GM21786 (cell line): ENCODE results near the gene PTPRM.

Experiments
- ATAC-seq: cut with Tn5 transposase; IDR thresholded peaks from one replicate; pipeline ENCODE4 v1.9.1; 2021; ENCODE audit not compliant: unreplicated experiment

PTPRM gene

GRCh38 chr18:7749510-7749981, 182.4 kb downstream of the PTPRM start:
- ATAC-seq: no peak

- no peak for ATAC-seq
Observed at GRCh38 chr18:7750095-7750663, 183.1 kb downstream of the PTPRM start.

DNA sequence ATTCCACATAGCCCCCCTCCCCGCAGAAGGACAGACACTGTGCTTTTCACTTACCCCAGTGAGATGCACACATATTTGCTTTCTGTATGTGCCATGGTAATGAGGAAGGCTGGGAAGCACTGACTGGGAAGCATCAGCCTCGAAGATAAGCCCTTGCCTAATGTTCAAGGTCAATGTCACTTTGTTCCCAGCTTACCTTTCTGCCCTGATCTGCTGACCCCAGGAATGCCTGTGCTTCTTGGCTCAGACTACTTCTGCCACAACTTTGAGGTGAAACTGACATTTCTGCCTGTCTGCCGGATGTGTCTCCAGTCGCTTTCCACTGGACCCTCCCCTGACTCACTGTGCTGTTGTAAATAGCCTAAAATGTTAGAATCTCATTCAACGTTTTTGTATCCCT, 183.8 kb downstream of the PTPRM start:
- ATAC-seq: no peak

DNA sequence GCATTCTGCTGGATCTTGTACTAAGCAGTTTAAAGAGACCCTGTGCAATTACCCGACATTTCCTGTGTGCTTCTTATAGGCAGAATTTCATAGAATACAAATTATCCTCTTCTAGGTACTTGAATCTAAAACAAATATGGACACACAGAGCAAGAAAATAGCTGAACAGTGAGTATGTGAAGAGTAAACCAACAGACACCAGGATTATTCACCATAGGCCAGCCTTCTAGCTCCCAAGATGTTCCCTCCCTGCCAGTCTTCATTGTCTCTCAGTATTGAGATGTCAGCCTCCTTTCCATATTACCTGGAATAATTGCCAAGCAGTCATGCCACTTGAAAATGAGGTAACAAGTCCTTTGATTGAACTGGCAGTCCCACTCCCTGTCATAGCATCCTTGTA, 187.1 kb downstream of the PTPRM start:
- ATAC-seq: no peak

- ATAC-seq: no peak
Observed at GRCh38 chr18:7754725-7755181, 187.6 kb downstream of the PTPRM start.

DNA sequence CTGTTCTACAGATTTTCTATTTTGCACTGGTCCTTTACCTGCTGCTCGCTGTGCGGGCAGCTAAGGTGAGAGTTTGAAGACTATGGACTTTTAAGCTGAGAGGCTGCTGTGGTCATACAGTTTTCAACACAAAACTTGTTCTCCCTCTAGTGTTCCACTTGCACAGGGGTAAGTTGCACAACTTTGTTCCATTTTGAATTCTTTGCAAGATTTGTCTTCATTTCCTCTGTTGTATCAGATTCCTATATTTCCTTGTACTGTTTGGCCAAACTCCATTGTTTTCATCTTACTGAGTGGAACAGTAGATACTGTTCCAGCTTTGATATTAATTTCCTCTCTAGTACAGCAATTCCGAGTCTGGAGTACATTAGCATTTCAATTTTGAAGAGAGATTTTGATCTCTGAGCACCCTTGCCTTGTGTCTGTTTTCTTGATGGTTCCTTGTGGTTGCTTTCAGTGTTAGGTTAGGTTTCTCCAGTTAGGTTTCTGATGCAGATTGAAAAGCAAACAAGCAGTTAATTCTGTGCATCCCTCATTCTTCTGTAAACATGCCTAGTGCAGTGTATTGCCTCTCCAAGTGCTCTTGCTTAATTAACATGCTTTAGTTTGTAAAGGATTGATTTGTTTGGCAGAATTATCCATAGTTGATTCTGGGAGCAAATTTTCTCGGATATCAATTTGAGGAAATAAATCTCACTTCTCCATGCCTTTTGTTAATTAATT, 188.8 kb downstream of the PTPRM start:
- no peak for ATAC-seq

GRCh38 chr18:7757175-7757574, 190.1 kb downstream of the PTPRM start:
- ATAC-seq: no peak

DNA sequence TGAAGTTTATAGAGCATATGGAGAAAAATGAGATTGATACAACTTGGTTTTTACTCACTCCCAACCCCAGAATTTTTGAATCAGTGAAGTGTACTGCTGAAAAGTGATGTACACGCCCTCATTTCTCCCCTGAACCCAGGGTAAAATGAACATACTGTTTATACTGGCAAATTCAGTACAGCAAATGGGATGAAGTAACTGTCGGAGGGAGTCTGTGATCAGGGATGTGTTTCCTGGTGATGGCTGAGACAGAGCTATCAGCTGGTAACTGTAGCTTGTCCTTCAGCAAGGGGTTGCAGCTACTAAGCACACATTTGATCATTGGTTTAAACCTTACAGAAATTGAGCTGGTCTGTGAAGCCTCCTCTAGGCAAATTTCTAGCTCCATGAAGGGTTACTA, 191.6 kb downstream of the PTPRM start:
- no peak for ATAC-seq

GRCh38 chr18:7760967-7761948, 194.1 kb downstream of the PTPRM start:
- no peak for ATAC-seq

DNA sequence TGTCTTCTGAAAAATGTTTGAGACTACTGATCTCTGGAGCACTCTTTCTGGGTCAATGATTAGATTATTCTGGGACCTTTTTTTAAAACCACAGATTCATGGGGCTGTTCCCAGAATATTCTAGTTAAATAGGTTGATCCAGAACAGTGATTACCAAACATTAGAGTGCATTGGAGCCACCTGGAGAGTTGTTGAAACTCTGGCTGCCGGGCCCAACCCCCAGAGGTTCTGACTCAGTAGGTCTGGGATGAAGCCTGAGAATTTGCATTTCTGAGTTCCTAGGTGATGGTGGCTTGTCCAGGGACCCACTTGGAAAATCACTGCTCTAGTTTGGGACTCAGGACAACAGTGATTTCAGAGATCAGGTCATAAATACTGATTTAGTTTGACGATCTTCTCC, 197.3 kb downstream of the PTPRM start:
- ATAC-seq: no peak

DNA sequence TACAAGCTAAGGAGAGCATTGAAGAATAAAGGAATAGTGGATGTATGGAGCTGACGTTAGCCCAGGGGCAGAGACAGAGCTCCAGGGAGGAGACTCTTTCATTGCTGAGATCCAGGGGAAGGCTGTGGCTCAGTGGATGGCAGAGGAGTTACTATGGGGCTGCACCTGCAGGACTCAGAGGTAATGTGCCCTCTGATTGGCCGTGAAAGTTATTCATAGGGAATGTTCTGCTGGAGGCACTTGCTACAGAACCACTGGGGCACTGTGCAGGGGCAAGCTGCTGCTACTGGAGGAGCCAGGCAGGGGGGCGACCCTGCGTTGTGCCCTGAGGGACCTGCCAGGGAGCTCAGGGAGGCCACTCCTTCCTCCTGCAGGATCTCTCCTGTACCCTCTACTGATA, 199.2 kb downstream of the PTPRM start:
- no peak for ATAC-seq

DNA sequence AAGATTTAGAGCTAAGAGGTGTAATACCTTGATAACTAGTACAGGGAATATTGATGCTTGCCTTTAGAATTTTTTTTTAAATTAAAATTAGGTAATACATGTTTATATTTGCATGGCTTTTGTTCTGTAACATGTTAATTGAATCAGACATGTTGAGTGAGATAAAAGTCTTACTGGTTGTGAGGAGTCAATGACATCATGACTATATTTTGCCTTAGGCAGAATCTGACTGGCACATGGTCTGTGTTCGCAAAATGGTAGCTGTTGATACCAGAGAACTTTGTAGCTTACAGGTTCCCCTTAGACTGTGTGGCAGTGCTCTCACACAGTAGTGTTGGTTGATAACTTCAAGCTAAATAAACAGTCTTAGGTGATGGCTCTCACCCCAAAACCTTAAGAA, 199.7 kb downstream of the PTPRM start:
- ATAC-seq: no peak

DNA sequence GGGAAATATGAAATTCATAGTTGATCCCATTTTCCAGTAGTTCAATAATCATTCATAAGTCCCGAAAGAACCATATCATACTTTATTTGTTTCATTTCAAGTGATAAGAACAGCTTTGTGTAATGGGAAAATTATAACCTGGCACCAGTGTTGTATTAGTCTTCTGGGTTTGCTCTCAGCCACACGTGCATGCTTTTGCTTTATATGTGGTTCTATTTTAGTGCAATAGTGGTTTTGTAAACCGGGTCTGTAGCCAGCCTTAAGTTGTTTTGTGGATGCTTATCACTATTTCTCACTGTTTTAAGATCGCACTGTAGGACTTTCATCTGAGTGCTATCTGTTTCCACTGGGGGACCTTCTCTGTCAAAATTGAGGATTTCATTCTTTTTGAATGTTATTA, 203.8 kb downstream of the PTPRM start:
- ATAC-seq: no peak

DNA sequence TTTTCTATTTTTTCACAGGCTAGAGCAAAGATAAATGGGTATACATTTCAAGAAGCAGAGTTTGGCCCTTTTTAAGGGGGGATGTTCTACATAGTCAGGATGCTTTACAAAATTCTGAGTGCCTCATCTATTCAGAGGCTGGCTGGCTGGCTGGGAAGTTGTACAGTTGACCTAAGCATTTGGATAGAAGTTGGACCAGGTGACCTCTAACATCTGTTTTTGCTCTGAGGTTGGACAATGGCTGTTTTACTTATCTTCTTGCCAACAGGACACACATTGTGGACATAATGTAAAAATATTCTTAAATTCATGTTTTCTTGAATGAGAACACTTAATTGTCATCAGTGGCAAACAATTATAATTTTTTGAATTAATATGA, 205.4 kb downstream of the PTPRM start:
- no peak for ATAC-seq

GRCh38 chr18:7772951-7773350, 205.8 kb downstream of the PTPRM start:
- ATAC-seq: no peak

DNA sequence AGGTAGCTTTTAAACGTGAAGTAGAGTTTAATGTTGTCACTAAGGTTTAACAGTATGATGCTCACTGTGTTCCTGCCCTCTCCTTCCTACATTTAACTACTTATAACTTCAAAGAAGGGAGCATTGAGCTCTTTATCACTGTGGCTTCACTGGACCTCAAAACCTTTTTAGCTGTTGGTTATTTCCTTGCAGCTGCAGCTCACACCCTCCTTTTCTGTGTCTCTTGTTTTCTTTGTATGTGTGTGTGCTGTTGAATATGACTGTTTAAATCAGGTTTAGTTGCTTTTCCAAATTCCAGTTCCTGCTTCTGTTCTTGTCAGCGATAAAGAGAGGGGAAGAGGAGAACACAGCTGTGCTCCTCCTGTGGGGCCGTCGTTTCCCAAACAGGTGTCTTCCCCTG, 208.0 kb downstream of the PTPRM start:
- no peak for ATAC-seq

GRCh38 chr18:7775843-7776242, 208.7 kb downstream of the PTPRM start:
- ATAC-seq: no peak

DNA sequence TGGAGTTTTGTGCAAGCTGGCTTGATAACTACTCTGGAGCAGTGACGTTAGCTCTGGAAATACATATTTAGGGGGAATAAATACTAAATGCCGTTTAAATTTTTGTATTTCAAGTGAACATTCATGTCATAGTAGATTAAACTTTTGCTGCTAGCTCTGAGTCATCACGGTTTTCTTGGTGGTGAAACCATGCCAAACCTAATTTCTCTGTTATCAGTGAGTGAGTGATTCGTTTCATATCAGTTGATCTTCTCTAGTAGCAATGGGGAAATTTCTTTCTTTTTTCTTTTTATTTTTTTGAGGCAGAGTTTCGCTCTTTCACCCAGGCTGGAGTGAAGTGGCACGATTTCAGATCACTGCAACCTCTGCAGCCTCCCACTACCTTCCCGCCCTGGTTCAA, 211.1 kb downstream of the PTPRM start:
- ATAC-seq: no peak

DNA sequence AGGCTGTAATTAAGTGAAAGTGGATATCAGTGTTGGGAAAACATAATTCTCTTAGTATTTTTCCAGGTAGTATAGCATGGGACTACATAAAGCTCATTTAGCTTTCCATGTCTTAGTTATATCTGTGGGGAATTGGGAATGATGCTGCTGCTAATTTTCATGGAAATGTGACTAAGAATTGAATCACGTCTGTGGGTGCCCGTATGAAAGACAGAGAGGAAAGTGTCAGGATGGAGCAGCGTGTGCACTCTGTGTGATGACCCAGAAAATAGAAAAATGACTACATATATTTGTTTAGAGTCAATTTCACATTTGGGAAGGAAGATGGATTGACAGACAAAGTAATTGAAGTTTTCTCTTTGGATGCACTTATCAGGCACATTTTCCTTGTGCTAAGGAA, 212.1 kb downstream of the PTPRM start:
- no peak for ATAC-seq

DNA sequence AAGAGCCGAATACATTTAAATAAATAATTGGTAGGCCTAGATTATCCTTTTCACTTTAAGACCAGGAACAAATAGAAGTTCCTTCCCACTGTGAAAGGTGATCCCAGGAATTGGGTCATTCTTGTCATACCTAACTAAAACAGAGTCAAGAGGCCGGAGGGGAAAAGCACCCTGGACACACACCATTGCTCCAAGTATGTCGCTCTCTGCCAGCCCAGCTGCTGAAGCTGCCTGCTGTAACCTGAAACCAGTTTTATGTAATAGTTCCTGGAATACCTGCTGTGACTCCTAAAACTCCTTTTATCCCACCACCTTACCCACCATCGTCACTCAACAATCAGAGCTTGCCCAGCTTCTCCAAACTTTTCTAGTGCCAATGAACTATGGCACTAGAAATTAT, 217.1 kb downstream of the PTPRM start:
- no peak for ATAC-seq

DNA sequence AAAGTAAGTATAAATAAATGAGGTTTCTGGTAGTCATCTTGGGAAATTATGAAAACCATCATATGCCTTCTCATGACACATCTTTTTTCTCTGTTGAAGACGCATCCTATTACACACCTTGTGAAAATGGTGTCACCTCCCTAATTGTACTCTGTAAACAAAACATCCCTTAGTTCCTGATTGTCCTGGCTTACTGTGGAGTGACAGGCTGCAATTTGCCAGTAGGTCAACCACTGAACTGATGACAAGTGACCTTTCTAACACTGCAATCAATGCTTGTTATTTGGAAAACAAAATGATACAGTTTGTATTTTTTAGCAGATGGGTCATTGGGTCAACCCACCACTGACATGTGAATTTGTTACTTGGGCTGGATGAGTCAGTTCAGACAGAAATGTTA, 219.5 kb downstream of the PTPRM start:
- ATAC-seq: no peak

DNA sequence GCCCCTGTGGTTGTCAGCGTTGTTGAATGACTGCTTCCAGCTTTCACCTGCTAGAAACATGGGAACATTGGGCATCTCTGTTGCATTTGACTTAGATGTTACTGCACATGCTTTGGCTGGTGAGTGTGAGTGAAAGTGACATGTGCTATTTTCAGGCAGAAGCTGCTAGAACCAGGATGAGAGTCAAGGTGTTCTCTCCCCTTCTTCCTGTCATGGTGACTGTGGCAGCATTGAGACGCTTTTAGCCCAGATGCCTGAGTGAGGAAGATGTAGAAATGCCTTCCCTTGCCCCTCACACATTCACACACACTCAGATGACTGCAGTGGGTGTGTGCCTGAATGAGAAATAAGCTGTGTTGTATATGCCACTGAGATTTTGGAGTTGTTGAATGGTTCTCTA, 220.2 kb downstream of the PTPRM start:
- no peak for ATAC-seq
